ENCODE measurements around the gene VANGL1.

The VANGL1 gene

GRCh38 chr1:115723756-115724155 lies 82.0 kb downstream of the VANGL1 start:
- Histone ChIP-seq H3K9me3 (ENCODE audit: low read depth, low read length) (no peaks in the 10 kb centered on the region), H3K9ac (ENCODE audit: insufficient read length) (no peak overlapping the region), H3K27ac (no peak overlapping the region), H3K36me3 (ENCODE audit: insufficient read depth, low read length) (no peaks in the 10 kb centered on the region), H3K4me3 (no peak overlapping the region)
- no peak for DNase-seq (ENCODE audit: low read depth, low spot score)
- TF ChIP-seq POLR2AphosphoS5 (IDR thresholded peaks at IDR 0.05; ENCODE audit: borderline replicate concordance, low read depth, low read length) = no peak
- TF ChIP-seq FOXP2 (optimal IDR thresholded peaks at IDR 0.05; ENCODE audit: control extremely low read depth, extremely low read length, insufficient read depth) = no peak
- no peak for TF ChIP-seq EZH2 (IDR thresholded peaks at IDR 0.05)

- TF ChIP-seq FOXP2 (optimal IDR thresholded peaks at IDR 0.05; ENCODE audit: control extremely low read depth, extremely low read length, insufficient read depth) = no peak
- no peak for TF ChIP-seq POLR2AphosphoS5 (IDR thresholded peaks at IDR 0.05; ENCODE audit: borderline replicate concordance, low read depth, low read length)
- no peak for TF ChIP-seq EZH2 (IDR thresholded peaks at IDR 0.05)
- Histone ChIP-seq H3K4me3 (no peak overlapping the region), H3K9ac (ENCODE audit: insufficient read length) (no peak overlapping the region), H3K9me3 (ENCODE audit: low read depth, low read length) (no peaks in the 10 kb centered on the region), H3K36me3 (ENCODE audit: insufficient read depth, low read length) (no peaks in the 10 kb centered on the region), H3K27ac (no peak overlapping the region)
- DNase-seq (ENCODE audit: low read depth, low spot score) = no peak
Observed at GRCh38 chr1:115725600-115725999, 83.8 kb downstream of the VANGL1 start.

GRCh38 chr1:115726161-115726560 lies 84.4 kb downstream of the VANGL1 start:
- H3K9ac ChIP-seq (ENCODE audit: insufficient read length) = no peak overlapping the region
- TF ChIP-seq POLR2AphosphoS5 (IDR thresholded peaks at IDR 0.05; ENCODE audit: borderline replicate concordance, low read depth, low read length) (no peak), FOXP2 (optimal IDR thresholded peaks at IDR 0.05; ENCODE audit: control extremely low read depth, extremely low read length, insufficient read depth) (no peak), EZH2 (IDR thresholded peaks at IDR 0.05) (no peak)
- H3K27ac ChIP-seq = no peak overlapping the region
- no peaks in the 10 kb centered on the region for H3K36me3 ChIP-seq (ENCODE audit: insufficient read depth, low read length)
- H3K9me3 ChIP-seq (ENCODE audit: low read depth, low read length) = no peaks in the 10 kb centered on the region
- H3K4me3 ChIP-seq = no peak overlapping the region
- DNase-seq (ENCODE audit: low read depth, low spot score) = no peak

- no peaks in the 10 kb centered on the region for H3K9me3 ChIP-seq (ENCODE audit: low read depth, low read length)
- no peak overlapping the region for H3K9ac ChIP-seq (ENCODE audit: insufficient read length)
- DNase-seq (ENCODE audit: low read depth, low spot score) = no peak
- H3K4me3 ChIP-seq = no peak overlapping the region
- H3K27ac ChIP-seq = no peak overlapping the region
- H3K36me3 ChIP-seq (ENCODE audit: insufficient read depth, low read length) = no peaks in the 10 kb centered on the region
- TF ChIP-seq POLR2AphosphoS5 (IDR thresholded peaks at IDR 0.05; ENCODE audit: borderline replicate concordance, low read depth, low read length) (no peak), FOXP2 (optimal IDR thresholded peaks at IDR 0.05; ENCODE audit: control extremely low read depth, extremely low read length, insufficient read depth) (no peak), EZH2 (IDR thresholded peaks at IDR 0.05) (no peak)
Observed at GRCh38 chr1:115726570-115726969, 84.8 kb downstream of the VANGL1 start.

- no peaks in the 10 kb centered on the region for H3K9me3 ChIP-seq (ENCODE audit: low read depth, low read length)
- peak; percentile 24 for DNase-seq (ENCODE audit: low read depth, low spot score)
- no peak for TF ChIP-seq POLR2AphosphoS5 (IDR thresholded peaks at IDR 0.05; ENCODE audit: borderline replicate concordance, low read depth, low read length)
- TF ChIP-seq FOXP2 (optimal IDR thresholded peaks at IDR 0.05; ENCODE audit: control extremely low read depth, extremely low read length, insufficient read depth) = peak; percentile 38
- no peak overlapping the region for H3K27ac ChIP-seq
- no peaks in the 10 kb centered on the region for H3K36me3 ChIP-seq (ENCODE audit: insufficient read depth, low read length)
- H3K9ac ChIP-seq (ENCODE audit: insufficient read length) = no peak overlapping the region
- H3K4me3 ChIP-seq = no peak overlapping the region
Observed at GRCh38 chr1:115727706-115728249, 86.0 kb downstream of the VANGL1 start.

GRCh38 chr1:115728341-115728740 lies 86.6 kb downstream of the VANGL1 start:
- TF ChIP-seq FOXP2 (optimal IDR thresholded peaks at IDR 0.05; ENCODE audit: control extremely low read depth, extremely low read length, insufficient read depth) (no peak), EZH2 (IDR thresholded peaks at IDR 0.05) (no peak), POLR2AphosphoS5 (IDR thresholded peaks at IDR 0.05; ENCODE audit: borderline replicate concordance, low read depth, low read length) (no peak)
- no peak overlapping the region for H3K9ac ChIP-seq (ENCODE audit: insufficient read length)
- no peak for DNase-seq (ENCODE audit: low read depth, low spot score)
- H3K27ac ChIP-seq = no peak overlapping the region
- H3K9me3 ChIP-seq (ENCODE audit: low read depth, low read length) = no peaks in the 10 kb centered on the region
- H3K4me3 ChIP-seq = no peak overlapping the region
- H3K36me3 ChIP-seq (ENCODE audit: insufficient read depth, low read length) = no peaks in the 10 kb centered on the region

- Histone ChIP-seq H3K9ac (ENCODE audit: insufficient read length) (no peak overlapping the region), H3K4me3 (no peak overlapping the region), H3K9me3 (ENCODE audit: low read depth, low read length) (no peaks in the 10 kb centered on the region), H3K36me3 (ENCODE audit: insufficient read depth, low read length) (no peaks in the 10 kb centered on the region), H3K27ac (no peak overlapping the region)
- no peak for DNase-seq (ENCODE audit: low read depth, low spot score)
- TF ChIP-seq FOXP2 (optimal IDR thresholded peaks at IDR 0.05; ENCODE audit: control extremely low read depth, extremely low read length, insufficient read depth) = no peak
- no peak for TF ChIP-seq POLR2AphosphoS5 (IDR thresholded peaks at IDR 0.05; ENCODE audit: borderline replicate concordance, low read depth, low read length)
- no peak for TF ChIP-seq EZH2 (IDR thresholded peaks at IDR 0.05)
Observed at GRCh38 chr1:115729756-115730155, 88.0 kb downstream of the VANGL1 start.

- H3K9me3 ChIP-seq (ENCODE audit: low read depth, low read length) = no peaks in the 10 kb centered on the region
- DNase-seq (ENCODE audit: low read depth, low spot score) = no peak
- H3K9ac ChIP-seq (ENCODE audit: insufficient read length) = no peak overlapping the region
- H3K36me3 ChIP-seq (ENCODE audit: insufficient read depth, low read length) = no peaks in the 10 kb centered on the region
- H3K27ac ChIP-seq = no peak overlapping the region
- no peak overlapping the region for H3K4me3 ChIP-seq
- TF ChIP-seq POLR2AphosphoS5 (IDR thresholded peaks at IDR 0.05; ENCODE audit: borderline replicate concordance, low read depth, low read length) (no peak), EZH2 (IDR thresholded peaks at IDR 0.05) (no peak), FOXP2 (optimal IDR thresholded peaks at IDR 0.05; ENCODE audit: control extremely low read depth, extremely low read length, insufficient read depth) (no peak)
Observed at GRCh38 chr1:115732316-115732715, 90.5 kb downstream of the VANGL1 start.

GRCh38 chr1:115740811-115741210 lies 99.0 kb downstream of the VANGL1 start:
- Histone ChIP-seq H3K9me3 (ENCODE audit: low read depth, low read length) (no peaks in the 10 kb centered on the region), H3K9ac (ENCODE audit: insufficient read length) (no peak overlapping the region), H3K27ac (no peak overlapping the region), H3K36me3 (ENCODE audit: insufficient read depth, low read length) (no peaks in the 10 kb centered on the region), H3K4me3 (no peak overlapping the region)
- no peak for DNase-seq (ENCODE audit: low read depth, low spot score)
- TF ChIP-seq EZH2 (IDR thresholded peaks at IDR 0.05) (no peak), POLR2AphosphoS5 (IDR thresholded peaks at IDR 0.05; ENCODE audit: borderline replicate concordance, low read depth, low read length) (no peak), FOXP2 (optimal IDR thresholded peaks at IDR 0.05; ENCODE audit: control extremely low read depth, extremely low read length, insufficient read depth) (no peak)
